Epithelial cell of proximal tubule (primary cell): ENCODE results near the gene FKBP7. TPM values are rescaled to one million over a fixed set of nuclear protein-coding genes. Genes with fewer than 3 reads are reported as not detected.

Experiments used
- DNase-seq: peaks from one replicate; pipeline ENCODE4 v3.0.0-alpha.2; 2011; ENCODE audit warnings: low read depth
- H3K4me3 ChIP-seq: 2 replicates; pipeline ENCODE4 v1.5.1; 2011; ENCODE audit warnings: low read depth, mild to moderate bottlenecking, low read length
- total RNA-seq: library from RNA; depleted of rRNA; stranded (reverse); fragments of >200 nt; gene quantifications from 2 replicates; pipeline ENCODE4 v1.2.3, GENCODE V29; 2015
- TF ChIP-seq, protein P1 (sequence below): conservative IDR thresholded peaks from 2 replicates; pipeline ENCODE4 v1.5.1; 2012; ENCODE audit warnings: low read depth, mild to moderate bottlenecking, low read length

FKBP7 gene
- total RNA-seq, 1 donor from 2014 or later, result 9.5 TPM

DNA sequence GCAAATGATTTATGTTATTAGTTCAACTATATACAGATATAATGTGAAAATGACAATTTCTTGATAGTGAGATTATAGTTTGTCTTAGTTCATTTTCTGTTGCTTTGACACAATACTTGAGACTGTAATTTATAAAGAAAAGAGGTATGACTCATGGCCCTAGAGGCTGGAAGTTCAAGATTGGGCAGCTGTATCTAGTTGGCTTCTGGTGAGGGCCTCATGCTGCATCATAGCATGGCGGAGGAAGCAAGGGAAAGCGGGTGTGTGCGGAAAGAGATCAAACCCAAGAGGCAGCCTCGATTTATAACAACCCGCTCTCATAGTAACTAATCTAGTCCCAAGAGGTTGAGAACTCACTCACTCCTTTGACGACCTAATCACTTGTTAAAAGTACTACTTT lies 13.2 kb upstream of the FKBP7 start:
- no peak overlapping the region for H3K4me3 ChIP-seq
- no peak for DNase-seq
- TF ChIP-seq, protein P1, sequence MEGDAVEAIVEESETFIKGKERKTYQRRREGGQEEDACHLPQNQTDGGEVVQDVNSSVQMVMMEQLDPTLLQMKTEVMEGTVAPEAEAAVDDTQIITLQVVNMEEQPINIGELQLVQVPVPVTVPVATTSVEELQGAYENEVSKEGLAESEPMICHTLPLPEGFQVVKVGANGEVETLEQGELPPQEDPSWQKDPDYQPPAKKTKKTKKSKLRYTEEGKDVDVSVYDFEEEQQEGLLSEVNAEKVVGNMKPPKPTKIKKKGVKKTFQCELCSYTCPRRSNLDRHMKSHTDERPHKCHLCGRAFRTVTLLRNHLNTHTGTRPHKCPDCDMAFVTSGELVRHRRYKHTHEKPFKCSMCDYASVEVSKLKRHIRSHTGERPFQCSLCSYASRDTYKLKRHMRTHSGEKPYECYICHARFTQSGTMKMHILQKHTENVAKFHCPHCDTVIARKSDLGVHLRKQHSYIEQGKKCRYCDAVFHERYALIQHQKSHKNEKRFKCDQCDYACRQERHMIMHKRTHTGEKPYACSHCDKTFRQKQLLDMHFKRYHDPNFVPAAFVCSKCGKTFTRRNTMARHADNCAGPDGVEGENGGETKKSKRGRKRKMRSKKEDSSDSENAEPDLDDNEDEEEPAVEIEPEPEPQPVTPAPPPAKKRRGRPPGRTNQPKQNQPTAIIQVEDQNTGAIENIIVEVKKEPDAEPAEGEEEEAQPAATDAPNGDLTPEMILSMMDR, result no peak

DNA sequence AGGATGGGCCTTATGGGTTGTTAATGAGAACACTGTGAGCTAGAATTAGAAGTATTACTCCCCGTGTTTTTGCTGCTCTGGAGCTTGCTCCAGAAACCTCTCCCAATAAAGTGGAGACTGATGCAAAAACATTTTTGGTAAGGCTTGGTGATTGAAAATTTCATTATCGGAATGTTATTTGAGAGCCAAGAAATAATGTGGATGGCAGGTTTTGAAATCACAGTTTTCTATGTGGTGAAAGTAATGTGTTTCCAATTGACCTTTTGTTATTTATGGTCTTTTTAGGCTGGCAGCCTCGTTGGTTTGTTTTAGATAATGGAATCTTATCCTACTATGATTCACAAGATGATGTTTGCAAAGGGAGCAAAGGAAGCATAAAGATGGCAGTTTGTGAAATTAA lies 7.0 kb upstream of the FKBP7 start:
- DNase-seq, result no peak
- H3K4me3 ChIP-seq, result no peak overlapping the region
- TF ChIP-seq, protein P1, result no peak

DNA sequence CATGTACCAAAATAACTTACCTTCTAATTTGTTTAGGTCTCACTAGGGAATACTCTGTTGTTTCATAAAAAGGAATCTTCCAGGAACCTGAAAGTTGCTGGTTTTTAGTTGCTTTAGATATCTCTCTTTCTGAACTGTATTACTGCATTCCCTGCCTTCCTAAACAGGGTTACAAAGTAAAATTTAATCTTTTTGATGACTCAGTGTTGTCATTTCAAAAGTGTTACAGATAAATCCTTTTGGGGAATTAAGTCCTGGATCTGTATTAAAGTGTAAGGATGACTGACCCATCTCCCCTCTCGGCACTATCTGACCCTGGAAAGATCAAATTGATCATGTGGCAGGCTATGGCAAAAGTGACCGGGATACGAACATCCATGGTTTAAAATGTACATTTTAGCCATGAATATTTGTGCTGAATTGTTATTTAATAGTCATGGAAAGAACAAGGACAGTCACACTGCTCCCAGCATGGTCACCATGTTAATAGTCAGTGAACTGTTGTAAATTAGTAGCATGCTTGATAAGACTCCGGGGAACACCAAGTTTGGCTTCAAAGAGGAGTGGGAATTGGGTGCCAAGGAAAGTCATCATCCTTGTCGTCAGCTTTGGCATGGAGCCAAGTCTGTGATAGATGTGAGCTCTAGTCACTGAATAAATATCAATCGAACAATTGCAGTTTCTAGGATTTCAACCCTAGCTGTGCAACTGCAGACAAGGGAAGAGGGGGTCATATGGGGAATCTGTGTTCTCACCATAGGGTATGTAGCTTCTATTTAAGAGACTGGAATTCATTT lies 6.0 kb upstream of the FKBP7 start:
- TF ChIP-seq, protein P1, result no peak
- no peak for DNase-seq
- H3K4me3 ChIP-seq, result no peak overlapping the region

DNA sequence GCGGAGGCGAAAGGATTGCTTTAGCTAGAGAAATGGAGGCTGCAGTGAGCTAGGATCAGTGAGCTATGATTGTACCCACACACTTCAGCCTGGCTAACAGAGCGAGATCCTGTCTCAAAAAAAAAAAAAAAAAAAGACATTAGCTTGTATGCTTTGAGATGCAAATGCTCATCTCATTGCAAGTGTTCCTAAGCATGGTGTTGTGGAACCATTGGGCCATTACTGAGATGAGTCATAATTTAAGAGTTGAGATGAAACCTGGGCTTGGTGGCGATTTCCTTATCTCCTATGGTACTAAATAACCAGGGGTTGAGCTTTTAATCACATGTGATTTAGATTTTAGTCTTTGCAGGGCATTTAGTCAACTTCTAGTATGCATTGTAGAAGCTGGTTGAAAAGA lies 4.0 kb upstream of the FKBP7 start:
- no peak overlapping the region for H3K4me3 ChIP-seq
- TF ChIP-seq, protein P1, result no peak
- no peak for DNase-seq

DNA sequence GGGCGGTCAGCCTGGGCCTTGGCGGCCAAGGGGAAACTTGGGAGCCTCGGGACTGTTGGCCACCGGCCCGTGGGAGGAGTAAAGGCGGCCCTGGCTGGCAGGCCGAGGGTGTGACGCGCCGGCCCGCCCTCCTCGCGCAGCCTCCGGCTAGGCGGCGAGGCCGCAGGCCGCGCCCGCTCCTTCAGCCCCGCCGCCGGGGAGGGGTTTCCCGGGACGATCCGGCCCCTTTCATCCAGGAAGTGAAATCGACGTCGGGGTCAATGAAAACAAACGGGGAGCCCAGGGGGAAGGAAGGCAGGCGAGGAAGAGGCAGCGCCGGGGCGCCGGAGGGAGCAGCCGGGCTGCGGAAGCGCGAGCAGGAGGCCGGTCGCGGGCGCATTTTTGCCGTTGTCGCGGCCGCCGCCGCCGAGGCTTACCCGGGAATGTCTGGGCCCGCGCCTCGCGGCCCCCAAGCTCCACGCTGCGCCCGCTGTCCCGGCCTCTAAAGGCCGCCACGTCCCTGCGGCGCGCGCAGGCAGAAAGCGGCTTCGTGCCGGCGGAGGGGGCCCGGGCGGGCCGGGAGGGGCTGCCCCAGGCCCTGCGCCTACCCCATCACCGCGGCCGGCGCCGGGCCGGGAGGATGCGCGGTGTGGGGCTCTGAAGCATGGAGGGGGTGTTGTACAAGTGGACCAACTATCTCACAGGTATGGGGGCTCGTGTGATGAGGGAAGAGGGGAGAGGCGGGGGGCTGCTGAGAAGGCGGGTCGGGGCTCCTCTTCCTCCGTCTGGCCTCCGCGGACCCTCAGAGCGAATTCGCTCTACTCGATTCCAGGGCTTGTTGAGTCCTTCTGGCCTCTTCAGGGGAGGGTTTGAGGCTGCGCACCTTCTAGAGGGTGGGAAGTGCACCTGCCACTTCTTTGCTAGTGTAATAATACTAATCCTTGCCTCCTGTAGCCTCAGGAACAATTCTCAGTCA lies 2.1 kb upstream of the FKBP7 start, which contains the start of gene PLEKHA3:
PLEKHA3 (plus strand) TSS at position 231 of the 955 bp plus-strand sequence; CDS start at position 644, 413 bp downstream.
- TF ChIP-seq, protein P1, result no peak
- peak; percentile 50 for DNase-seq
- peak within 1 kb of the TSS; percentile 80 for H3K4me3 ChIP-seq

DNA sequence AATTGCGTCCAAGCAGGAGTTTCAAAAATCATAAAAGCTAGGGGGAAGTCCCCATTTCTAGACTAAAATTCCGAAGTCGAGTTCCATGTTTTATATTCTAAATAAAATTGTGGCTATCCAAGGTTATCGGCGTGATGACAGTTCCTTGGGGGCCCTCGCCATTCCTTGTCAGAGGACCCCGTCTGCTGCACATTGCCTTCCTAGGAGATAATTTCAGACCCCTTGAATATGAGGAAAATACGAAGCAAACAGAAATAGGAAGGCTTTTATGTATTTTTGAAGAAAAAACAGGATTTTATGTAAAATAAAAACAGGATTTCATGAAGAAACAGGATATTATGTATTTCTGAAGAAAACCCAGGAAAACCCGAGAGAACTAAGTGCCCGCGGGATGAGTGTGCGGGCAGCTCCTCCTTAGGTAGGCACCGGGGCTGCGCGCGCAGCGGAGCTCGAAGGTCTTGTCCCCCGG lies 1.4 kb upstream of the FKBP7 start:
- H3K4me3 ChIP-seq, result peak overlapping the region; percentile 80
- TF ChIP-seq, protein P1, result no peak
- DNase-seq, result no peak
